IMR-90 (cell line): ENCODE data around the gene AJAP1. TPM values are rescaled to one million over a fixed set of nuclear protein-coding genes. Genes with fewer than 3 reads are reported as not detected.

Experiments
- ATAC-seq: fragments of 200-7000 bp; cut with Tn5 transposase; 2 replicates; pipeline ENCODE4 v1.9.1; 2020; ENCODE audit warnings: low read depth, mild to moderate bottlenecking, moderate library complexity
- BruUV-seq: library from RNA; stranded (reverse); fragments of 400-500 nt; replicated peaks from 2 replicates; lab custom pipeline; 2021; lab: Mats Ljungman, UMichigan
- CTCF ChIA-PET: fragments of 300-600 bp; formaldehyde crosslinking; extraction: SDS; loops from one replicate; lab custom pipeline; 2021; ENCODE audit warnings: antibody characterized with exemption; lab: Yijun Ruan, JAX
- POLR2A ChIA-PET: fragments of 300-600 bp; sonication (Branson Sonifier 250); formaldehyde crosslinking; loops from one replicate; lab custom pipeline; 2022; ENCODE audit warnings: antibody characterized with exemption; ENCODE audit not compliant: unreplicated experiment; lab: Charles Lee
- DNase-seq: peaks from one replicate; pipeline ENCODE4 v3.0.0; 2013
- H2AFZ ChIP-seq: replicated peaks from 2 replicates; pipeline ENCODE3; 2013; ENCODE audit warnings: low read length, mild to moderate bottlenecking; ENCODE audit not compliant: poor library complexity
- H2AK5ac ChIP-seq: 2 replicates; pipeline ENCODE4 v1.6.1; 2013; ENCODE audit warnings: low read depth, low read length, inconsistent platforms
- H2AK9ac ChIP-seq: replicated peaks from 2 replicates; pipeline ENCODE3; 2013; ENCODE audit warnings: mild to moderate bottlenecking, low read depth, low read length, moderate library complexity; ENCODE audit not compliant: poor library complexity
- H2BK120ac ChIP-seq: 2 replicates; pipeline ENCODE4 v1.6.1; 2013; ENCODE audit warnings: low read depth, low read length, inconsistent platforms
- H2BK15ac ChIP-seq: 3 replicates; pipeline ENCODE4 v1.6.1; 2013; ENCODE audit warnings: low read depth, low read length, inconsistent platforms
- H2BK20ac ChIP-seq: 2 replicates; pipeline ENCODE4 v1.6.1; 2013; ENCODE audit warnings: low read depth, mild to moderate bottlenecking, inconsistent platforms, low read length, moderate library complexity
- H2BK5ac ChIP-seq: 2 replicates; pipeline ENCODE4 v1.6.1; 2013; ENCODE audit warnings: mild to moderate bottlenecking, low read depth, low read length, inconsistent platforms; ENCODE audit not compliant: poor library complexity, severe bottlenecking
- H3K14ac ChIP-seq: replicated peaks from 2 replicates; pipeline ENCODE4 v1.6.1; 2013; ENCODE audit warnings: low read depth, low read length, inconsistent platforms
- H3K18ac ChIP-seq: 2 replicates; pipeline ENCODE4 v1.6.1; 2013; ENCODE audit warnings: low read depth, low read length, control low read depth
- H3K23ac ChIP-seq: 2 replicates; pipeline ENCODE4 v1.6.1; 2013; ENCODE audit warnings: low read depth, low read length, inconsistent platforms
- H3K27ac ChIP-seq: 2 replicates; pipeline ENCODE4 v1.5.1; 2013; ENCODE audit warnings: mild to moderate bottlenecking, control low read depth, low read length; ENCODE audit not compliant: insufficient read depth
- H3K27me3 ChIP-seq: 2 replicates; pipeline ENCODE4 v1.6.1; 2013; ENCODE audit warnings: low read length; ENCODE audit not compliant: control insufficient read depth, insufficient read depth
- H3K36me3 ChIP-seq: 2 replicates; pipeline ENCODE4 v1.6.1; 2013; ENCODE audit warnings: low read length, mixed read lengths; ENCODE audit not compliant: control insufficient read depth, insufficient read depth
- H3K4ac ChIP-seq: 2 replicates; pipeline ENCODE4 v1.6.1; 2013; ENCODE audit warnings: low read depth, low read length, inconsistent platforms
- H3K4me1 ChIP-seq: 2 replicates; pipeline ENCODE4 v1.6.1; 2013; ENCODE audit warnings: low read length, mixed read lengths; ENCODE audit not compliant: control insufficient read depth, insufficient read depth
- H3K4me2 ChIP-seq: 2 replicates; pipeline ENCODE4 v1.6.1; 2013; ENCODE audit warnings: low read depth, mild to moderate bottlenecking, control low read depth, low read length, moderate library complexity
- H3K4me3 ChIP-seq: 2 replicates; pipeline ENCODE4 v1.5.1; 2013; ENCODE audit warnings: low read depth, mild to moderate bottlenecking, control low read depth, low read length, moderate library complexity; ENCODE audit not compliant: insufficient read depth
- H3K56ac ChIP-seq: 2 replicates; pipeline ENCODE4 v1.6.1; 2013; ENCODE audit warnings: low read length, inconsistent platforms; ENCODE audit not compliant: insufficient read depth; ENCODE audit errors: extremely low read depth
- H3K79me1 ChIP-seq, 2 experiments: 2 replicates each; pipeline ENCODE4 v1.6.1; 2013; ENCODE audit warnings: low read length in 2 of 2, inconsistent platforms in 1 of 2, low read depth in 1 of 2
- H3K9ac ChIP-seq: 2 replicates; pipeline ENCODE4 v1.6.1; 2013; ENCODE audit warnings: low read depth, low read length, control low read depth
- H3K9me1 ChIP-seq: 2 replicates; pipeline ENCODE4 v1.6.1; 2013; ENCODE audit warnings: low read length, inconsistent platforms; ENCODE audit not compliant: insufficient read depth
- H3K9me3 ChIP-seq: 2 replicates; pipeline ENCODE4 v1.6.1; 2013; ENCODE audit warnings: low read length; ENCODE audit not compliant: control insufficient read depth, insufficient read depth
- H4K20me1 ChIP-seq: 2 replicates; pipeline ENCODE4 v1.6.1; 2013; ENCODE audit warnings: low read length, inconsistent platforms; ENCODE audit not compliant: insufficient read depth
- H4K5ac ChIP-seq: 2 replicates; pipeline ENCODE4 v1.6.1; 2013; ENCODE audit warnings: mild to moderate bottlenecking, low read depth, low read length, control low read depth
- H4K8ac ChIP-seq, 2 experiments: 2 replicates each; pipeline ENCODE4 v1.6.1; 2013; ENCODE audit warnings: low read depth in 2 of 2, low read length in 2 of 2, control low read depth in 1 of 2, inconsistent platforms in 1 of 2
- H4K91ac ChIP-seq: 2 replicates; pipeline ENCODE4 v1.6.1; 2013; ENCODE audit warnings: low read depth, low read length, inconsistent platforms; ENCODE audit not compliant: insufficient read depth
- BHLHE40 ChIP-seq: fragments of 150-350 bp; IDR thresholded peaks from 2 replicates; pipeline ENCODE4 v1.6.1; 2016; ENCODE audit warnings: mild to moderate bottlenecking, low read depth, low read length
- CEBPB ChIP-seq: IDR thresholded peaks from 2 replicates; pipeline ENCODE4 v1.6.1; 2012; ENCODE audit warnings: low read depth, low read length, improper control_type of control experiment
- CHD1 ChIP-seq: IDR thresholded peaks from 2 replicates; pipeline ENCODE4 v1.6.1; 2012; ENCODE audit warnings: low read depth, low read length, improper control_type of control experiment
- CTCF ChIP-seq: conservative IDR thresholded peaks from 2 replicates; pipeline ENCODE4 v1.5.1; 2012; ENCODE audit warnings: mild to moderate bottlenecking, low read depth, low read length, improper control_type of control experiment
- ELK1 ChIP-seq: fragments of 150-350 bp; IDR thresholded peaks from 2 replicates; pipeline ENCODE4 v1.6.1; 2016; ENCODE audit warnings: low read depth, mild to moderate bottlenecking, low read length, moderate library complexity, borderline replicate concordance
- FOS ChIP-seq: fragments of 150-350 bp; IDR thresholded peaks from 2 replicates; pipeline ENCODE4 v1.6.1; 2016; ENCODE audit warnings: low read depth, low read length
- MAFK ChIP-seq: IDR thresholded peaks from 2 replicates; pipeline ENCODE4 v1.6.1; 2012; ENCODE audit warnings: low read depth, low read length, improper control_type of control experiment
- MAZ ChIP-seq: IDR thresholded peaks from 2 replicates; pipeline ENCODE4 v1.6.1; 2012; ENCODE audit warnings: low read depth, mild to moderate bottlenecking, low read length, improper control_type of control experiment, moderate library complexity, borderline replicate concordance
- MXI1 ChIP-seq: IDR thresholded peaks from 2 replicates; pipeline ENCODE4 v1.6.1; 2012; ENCODE audit warnings: low read depth, mild to moderate bottlenecking, low read length, moderate library complexity, borderline replicate concordance
- NFE2L2 ChIP-seq: fragments of 150-350 bp; IDR thresholded peaks from 2 replicates; pipeline ENCODE4 v1.6.1; 2016; ENCODE audit warnings: low read depth, mild to moderate bottlenecking, low read length
- POLR2A ChIP-seq: IDR thresholded peaks from 2 replicates; pipeline ENCODE4 v1.6.1; 2012; ENCODE audit warnings: mild to moderate bottlenecking, low read depth, low read length
- RAD21 ChIP-seq: IDR thresholded peaks from 2 replicates; pipeline ENCODE4 v1.6.1; 2012; ENCODE audit warnings: low read length, improper control_type of control experiment
- RCOR1 ChIP-seq: IDR thresholded peaks from 2 replicates; pipeline ENCODE4 v1.6.1; 2012; ENCODE audit warnings: mild to moderate bottlenecking, low read length, improper control_type of control experiment; ENCODE audit not compliant: insufficient replicate concordance
- RFX5 ChIP-seq: IDR thresholded peaks from 2 replicates; pipeline ENCODE4 v1.8.0; 2012; ENCODE audit warnings: low read depth, mild to moderate bottlenecking, low read length, moderate library complexity
- SMC3 ChIP-seq: fragments of 150-350 bp; IDR thresholded peaks from 2 replicates; pipeline ENCODE4 v1.6.1; 2016; ENCODE audit warnings: low read depth, mild to moderate bottlenecking, antibody characterized with exemption, low read length, moderate library complexity
- WGBS, 2 experiments: methylation state at CpG; one replicate each; pipeline versions ENCODE4 v1.1.5 to v1.1.7; 2013; ENCODE audit warnings: missing lambda C conversion rate in 2 of 2; ENCODE audit not compliant: insufficient read length in 1 of 2; ENCODE audit errors: extremely low coverage in 2 of 2; 5-methylcytosine and 5-hydroxymethylcytosine counted together
- dilution Hi-C: fragments of 300-500 bp; cut with HindIII; formaldehyde crosslinking; loops from one replicate; pipeline ENCODE4 v1.14.3; 2018; ENCODE audit warnings: low sequenced_read_pairs; ENCODE audit not compliant: unreplicated experiment
- in situ Hi-C: fragments of 300-500 bp; cut with MboI; formaldehyde crosslinking; loops from 3 replicates; pipeline ENCODE4 v1.14.3; 2019; ENCODE audit warnings: low sequenced_read_pairs, inconsistent platforms, mixed read lengths
- intact Hi-C: fragments of 100-400 bp; cut with micrococcal nuclease; formaldehyde crosslinking; loops from 2 replicates; pipeline ENCODE4 v1.10.0; 2022
- polyA plus RNA-seq, 3 experiments: library from polyadenylated mRNA; depleted of rRNA; stranded (reverse); fragments of >200 nt; gene quantifications; 2 replicates each; pipeline ENCODE4 v1.2.3, GENCODE V29; 2012; ENCODE audit warnings: low replicate concordance in 1 of 3
- total RNA-seq: library from RNA; depleted of rRNA; stranded (reverse); fragments of >200 nt; gene quantifications from 2 replicates; pipeline ENCODE4 v1.2.3, GENCODE V29; 2012
- TF ChIP-seq, protein P1 (sequence below): fragments of 150-350 bp; IDR thresholded peaks from 2 replicates; pipeline ENCODE4 v1.6.1; 2017; ENCODE audit warnings: mild to moderate bottlenecking, antibody characterized with exemption, low read length, low read depth

The AJAP1 gene
- total and polyA plus RNA-seq, 2 of the 4 experiments (the other 2 are of a cell fraction) = under 0.01 to 0.02 TPM

GRCh38 chr1:4772294-4773010, 118.0 kb downstream of the AJAP1 start:
- H4K91ac ChIP-seq = no peak overlapping the region
- H3K27ac ChIP-seq = no peak overlapping the region
- dilution Hi-C loops (no loop called here), in situ Hi-C loops (no loop called here), intact Hi-C loops (no loop called here)
- no peak overlapping the region for H3K4me2 ChIP-seq
- 54% methylated on average over 21 of the region's 37 CpGs; no CpG with 5 or more reads in 1 of the 2 experiments for WGBS, 2 experiments
- H3K36me3 ChIP-seq = no peaks in the 10 kb centered on the region
- no peak for DNase-seq
- H3K23ac ChIP-seq = no peak overlapping the region
- H3K56ac ChIP-seq = no peak overlapping the region
- H2AK9ac ChIP-seq = no peak overlapping the region
- no peaks in the 10 kb centered on the region for H3K27me3 ChIP-seq
- no peak overlapping the region for H2AK5ac ChIP-seq
- peaks cover 56% of the 10 kb centered on the region for H3K9me3 ChIP-seq
- H3K4me3 ChIP-seq = no peak overlapping the region
- no peak overlapping the region for H2BK5ac ChIP-seq
- TF ChIP-seq CEBPB = no peak
- no peak for TF ChIP-seq SMC3
- TF ChIP-seq RFX5 = no peak
- no peak for TF ChIP-seq NFE2L2
- TF ChIP-seq MAZ = no peak
- no peak for TF ChIP-seq ELK1
- TF ChIP-seq, protein P1, sequence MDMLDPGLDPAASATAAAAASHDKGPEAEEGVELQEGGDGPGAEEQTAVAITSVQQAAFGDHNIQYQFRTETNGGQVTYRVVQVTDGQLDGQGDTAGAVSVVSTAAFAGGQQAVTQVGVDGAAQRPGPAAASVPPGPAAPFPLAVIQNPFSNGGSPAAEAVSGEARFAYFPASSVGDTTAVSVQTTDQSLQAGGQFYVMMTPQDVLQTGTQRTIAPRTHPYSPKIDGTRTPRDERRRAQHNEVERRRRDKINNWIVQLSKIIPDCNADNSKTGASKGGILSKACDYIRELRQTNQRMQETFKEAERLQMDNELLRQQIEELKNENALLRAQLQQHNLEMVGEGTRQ = no peak
- TF ChIP-seq BHLHE40 = no peak
- TF ChIP-seq RAD21 = no peak
- no peak for TF ChIP-seq CHD1
- TF ChIP-seq RCOR1 = no peak
- no peak for TF ChIP-seq MAFK
- no peak for TF ChIP-seq CTCF
- no peak for TF ChIP-seq MXI1
- TF ChIP-seq POLR2A = no peak
- no peak for TF ChIP-seq FOS
- H2AFZ ChIP-seq = no peak overlapping the region
- no peak overlapping the region for H3K4ac ChIP-seq
- BruUV-seq = no TSS peak
- no peak overlapping the region for H3K18ac ChIP-seq
- no peak overlapping the region for H2BK120ac ChIP-seq
- H2BK20ac ChIP-seq = no peak overlapping the region
- no peaks in the 10 kb centered on the region for H3K79me1 ChIP-seq
- no peaks in the 10 kb centered on the region for H3K4me1 ChIP-seq
- ATAC-seq = no peak
- H4K5ac ChIP-seq = no peak overlapping the region
- no peaks in the 10 kb centered on the region for H4K20me1 ChIP-seq
- no peak overlapping the region for H3K14ac ChIP-seq
- ChIA-PET CTCF (no interaction called here), POLR2A (no interaction called here)
- H3K9me1 ChIP-seq = no peaks in the 10 kb centered on the region
- no peak overlapping the region for H3K9ac ChIP-seq
- H4K8ac ChIP-seq = no peak overlapping the region
- no peak overlapping the region for H2BK15ac ChIP-seq
